SHP77 (cell line): ENCODE results near the gene STIM2.
"Not testable (repeated sequence)": the region's sequence is repeated elsewhere in the genome, so short reads cannot be mapped to it uniquely, and the experiment has no call there.

Experiments used
- DNase-seq, 2 experiments: peaks; one replicate each; lab custom pipeline; 2025; lab: John Stamatoyannopoulos, UW

The STIM2 gene

GRCh38 chr4:27001398-27002164 is 140.9 kb downstream of the STIM2 start:
- no peak for DNase-seq

DNA sequence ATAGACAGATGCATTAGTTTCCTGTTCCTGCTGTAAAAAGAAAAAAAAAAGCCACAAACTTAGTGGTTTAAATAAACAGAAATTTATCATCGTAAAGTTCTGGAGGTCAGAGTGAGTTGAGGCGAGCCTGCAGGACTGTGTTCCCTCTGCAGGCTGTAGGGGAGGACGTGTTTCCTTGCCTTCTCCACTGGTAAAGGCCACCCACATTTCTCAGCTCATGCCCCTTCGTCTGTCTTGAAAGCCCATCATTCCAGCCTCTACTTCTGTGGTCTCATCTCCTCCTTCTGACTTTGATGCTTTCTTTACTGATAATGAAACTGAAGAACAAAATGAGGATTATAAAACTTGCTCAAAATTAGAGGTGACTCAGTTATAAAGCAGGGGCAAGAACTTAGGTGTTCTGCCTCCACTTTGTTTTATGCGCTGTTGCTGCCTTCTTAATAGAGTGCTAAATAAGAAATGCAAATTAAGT is 143.0 kb downstream of the STIM2 start:
- DNase-seq, result no peak

- no peak for DNase-seq
Observed at GRCh38 chr4:27005501-27005900, 144.9 kb downstream of the STIM2 start.

GRCh38 chr4:27005905-27006590 is 145.4 kb downstream of the STIM2 start:
- DNase-seq, result no peak

DNA sequence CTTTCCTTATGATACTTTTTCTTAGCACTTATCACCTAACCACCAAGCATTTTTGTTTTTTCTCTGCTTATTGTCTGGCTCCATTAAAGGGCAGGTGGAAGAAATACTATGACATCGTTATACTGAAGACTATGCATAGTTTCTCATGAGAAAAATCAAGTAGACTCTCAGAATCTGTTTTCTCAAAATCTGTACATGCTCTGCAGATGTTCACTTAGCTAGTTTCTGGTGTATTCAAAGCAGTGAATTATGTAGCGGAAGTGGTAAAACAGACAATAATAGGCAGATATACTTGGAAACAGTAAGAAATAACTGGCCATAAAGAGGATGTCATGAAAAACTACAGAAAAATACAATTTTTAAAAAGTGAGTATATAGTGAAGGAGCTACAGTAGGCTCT is 146.0 kb downstream of the STIM2 start:
- no peak for DNase-seq

- DNase-seq, result no peak
Observed at GRCh38 chr4:27007507-27007906, 146.9 kb downstream of the STIM2 start.

- no peak for DNase-seq
Observed at GRCh38 chr4:27008679-27009078, 148.0 kb downstream of the STIM2 start.

- DNase-seq, result no peak
Observed at GRCh38 chr4:27009539-27009938, 148.9 kb downstream of the STIM2 start.

GRCh38 chr4:27010334-27010940 is 149.8 kb downstream of the STIM2 start:
- DNase-seq, result peak; percentile 1 to 3

DNA sequence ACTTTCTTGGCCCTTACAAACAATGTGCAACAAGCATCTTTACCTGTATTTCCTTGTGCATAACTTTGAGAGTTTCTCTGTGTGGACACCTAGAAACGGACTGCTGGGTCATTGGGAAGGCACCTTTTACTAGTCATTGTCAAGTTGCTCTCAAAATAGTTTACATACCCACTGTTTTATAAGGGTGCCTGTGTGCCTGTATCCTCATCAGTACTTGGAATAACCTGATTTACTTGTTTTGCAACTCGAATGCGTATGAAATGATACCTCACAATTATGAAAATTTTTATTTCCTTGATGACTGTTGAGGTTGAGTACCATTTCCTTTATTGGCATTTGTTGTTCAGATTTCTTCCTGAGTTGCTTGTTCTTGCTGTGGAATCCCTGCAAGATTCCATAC is 150.8 kb downstream of the STIM2 start:
- DNase-seq, result no peak

DNA sequence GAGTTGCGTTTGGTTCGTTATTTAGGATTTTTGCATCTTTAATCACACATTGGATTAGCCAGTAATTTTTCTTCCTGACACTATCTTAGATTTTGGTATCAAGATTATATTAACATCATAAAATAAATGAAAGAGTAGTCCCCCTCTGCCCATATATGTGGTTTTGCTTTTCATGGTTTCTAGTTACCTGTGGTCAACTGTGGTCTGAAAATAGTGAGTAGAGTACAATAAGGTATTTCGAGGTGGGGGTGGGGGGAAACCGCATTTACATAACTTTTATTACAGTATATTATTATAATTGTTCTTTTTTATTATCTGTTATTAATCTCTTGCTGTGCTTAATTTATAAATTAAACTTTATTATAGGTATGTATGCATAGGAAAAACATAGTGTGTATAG is 152.4 kb downstream of the STIM2 start:
- DNase-seq, result no peak

DNA sequence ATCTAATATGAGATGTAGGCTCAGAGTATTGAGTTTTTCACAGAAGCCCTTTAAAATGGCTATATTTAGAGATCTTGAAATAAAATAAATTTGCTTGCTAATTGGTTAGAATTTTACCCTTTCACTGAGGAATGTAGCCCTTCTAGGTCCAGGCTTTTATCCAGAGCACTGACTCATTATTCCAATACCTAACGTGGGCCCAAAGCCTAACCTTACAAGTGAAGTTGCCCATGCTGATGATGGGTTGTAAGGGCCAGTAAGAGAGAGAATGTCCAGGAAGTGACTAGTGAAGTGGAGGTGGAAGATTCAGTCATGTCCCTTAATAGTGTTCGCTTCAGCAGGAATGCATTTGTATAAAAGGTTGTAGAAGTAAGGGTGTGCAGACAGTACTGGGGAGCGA is 155.9 kb downstream of the STIM2 start:
- no peak for DNase-seq

- DNase-seq, result no peak
Observed at GRCh38 chr4:27017623-27018022, 157.0 kb downstream of the STIM2 start.

DNA sequence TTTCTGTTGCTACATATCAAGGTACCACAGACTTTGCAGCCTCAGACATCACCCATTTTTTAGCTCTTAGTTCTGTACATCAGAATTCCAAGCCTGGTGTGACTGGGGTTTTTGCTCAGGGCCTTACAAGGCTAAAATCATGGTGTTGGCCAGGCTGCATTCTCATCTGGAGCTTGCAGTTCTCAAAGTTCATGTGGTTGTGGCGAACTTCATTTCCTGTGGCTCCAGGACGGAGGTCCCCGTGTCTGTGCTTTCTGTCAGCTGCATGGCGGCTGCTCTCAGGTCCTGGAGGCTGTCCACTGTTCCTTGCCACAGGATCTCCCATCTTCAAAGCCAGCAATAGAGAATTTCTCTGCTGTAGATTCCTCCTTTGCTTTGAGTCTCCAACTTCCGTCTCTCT is 157.4 kb downstream of the STIM2 start:
- DNase-seq, result no peak

DNA sequence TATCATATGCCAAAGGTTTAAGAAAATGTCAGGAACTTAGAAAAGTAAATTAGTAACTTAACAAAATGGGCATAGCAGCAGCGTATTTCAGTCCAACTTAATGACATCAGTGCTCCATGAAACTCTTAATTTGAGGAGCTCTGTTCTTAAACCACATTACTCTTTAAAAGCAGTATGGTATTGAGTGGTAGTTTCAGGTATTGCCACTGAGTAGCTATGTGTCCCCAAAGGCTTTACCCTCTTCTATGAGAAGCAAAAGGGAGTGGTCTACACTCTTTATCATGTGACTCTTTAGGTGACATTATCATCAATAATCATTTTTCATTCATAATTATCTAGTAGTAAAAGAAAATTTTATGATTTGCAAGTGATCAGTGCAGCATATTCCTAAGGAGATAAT is 158.3 kb downstream of the STIM2 start:
- no peak for DNase-seq

- DNase-seq, result no peak
Observed at GRCh38 chr4:27019766-27020165, 159.1 kb downstream of the STIM2 start.

DNA sequence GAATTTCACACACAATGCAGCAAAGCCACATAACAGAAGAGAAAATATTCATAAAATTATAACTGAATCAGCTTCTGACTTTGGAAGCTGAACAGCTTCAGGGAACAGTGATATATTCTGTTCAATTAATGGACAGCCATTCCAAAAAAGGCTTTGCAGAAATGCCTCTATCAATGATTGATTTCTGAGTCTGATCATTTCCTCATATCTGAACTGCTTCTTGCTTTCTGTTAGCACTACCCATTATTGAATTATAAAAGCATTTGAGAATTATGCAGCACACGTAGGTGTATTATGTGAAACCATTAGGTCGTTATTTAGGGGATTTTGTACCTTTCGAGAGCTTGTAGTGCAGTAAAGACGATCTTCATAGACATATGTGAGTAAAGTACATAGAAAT is 159.6 kb downstream of the STIM2 start:
- no peak for DNase-seq

- DNase-seq, result no peak
Observed at GRCh38 chr4:27020603-27021002, 160.0 kb downstream of the STIM2 start.

- DNase-seq, result no peak
Observed at GRCh38 chr4:27022963-27023362, 162.3 kb downstream of the STIM2 start.

DNA sequence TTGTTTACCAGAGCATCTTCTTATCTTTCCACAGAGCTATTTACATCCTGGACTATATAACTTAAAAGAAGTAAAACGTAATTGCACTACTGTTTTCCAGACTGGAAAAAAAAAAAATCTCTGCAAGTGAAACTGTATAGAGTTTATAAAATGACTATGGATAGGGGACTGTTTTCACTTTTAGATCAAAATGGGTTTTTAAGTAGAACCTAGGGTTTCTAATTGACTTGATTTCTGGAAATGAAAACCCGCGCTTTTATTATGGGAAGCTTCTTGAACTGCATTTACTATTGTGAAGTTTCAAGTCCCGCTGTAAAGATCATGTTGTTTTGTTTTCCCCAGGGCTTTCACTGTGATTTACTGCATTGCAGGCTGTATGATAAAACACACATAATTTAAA is 162.7 kb downstream of the STIM2 start:
- no peak for DNase-seq

- no peak for DNase-seq
Observed at GRCh38 chr4:27024805-27025204, 164.2 kb downstream of the STIM2 start.

GRCh38 chr4:27027428-27027827 is 166.8 kb downstream of the STIM2 start:
- DNase-seq, result no peak

- not testable (repeated sequence) for DNase-seq
Observed at GRCh38 chr4:27035127-27035526, 174.5 kb downstream of the STIM2 start.
